GM23338 (cell line): ENCODE data around the gene CMSS1. TPM values are rescaled to one million over a fixed set of nuclear protein-coding genes. Genes with fewer than 3 reads are reported as not detected.

Experiments used
- EZH2 ChIP-seq: fragments of 200-600 bp; sonication (generic); IDR thresholded peaks from one replicate; pipeline ENCODE4 v1.8.0; 2017; ENCODE audit warnings: antibody characterized with exemption, mild to moderate bottlenecking, low read depth; ENCODE audit not compliant: unreplicated experiment
- JUNB ChIP-seq: IDR thresholded peaks from one replicate; pipeline ENCODE4 v1.6.1; 2016; ENCODE audit warnings: antibody characterized with exemption; ENCODE audit not compliant: unreplicated experiment
- NANOG ChIP-seq: IDR thresholded peaks from 2 replicates; pipeline ENCODE4 v1.6.1; 2016; ENCODE audit warnings: antibody characterized with exemption, borderline replicate concordance
- POLR2AphosphoS5 ChIP-seq: IDR thresholded peaks from 2 replicates; pipeline ENCODE4 v1.6.1; 2016; ENCODE audit warnings: antibody characterized with exemption, low read depth
- ZNF114 ChIP-seq: fragments of 250-450 bp; sonication (Bioruptor Pico); IDR thresholded peaks from 2 replicates; pipeline ENCODE4 v1.5.0; 2020; ENCODE audit warnings: mild to moderate bottlenecking, moderate library complexity
- polyA plus RNA-seq: library from polyadenylated mRNA; unstranded; fragments of >200 nt; fragmentation: Nextera tagmentation; extraction: Ambion mirVana; gene quantifications from 2 replicates; pipeline ENCODE4 v1.2.1, GENCODE V29; 2016
- total RNA-seq: library from RNA; depleted of rRNA; stranded (reverse); fragments of >200 nt; shearing (Covaris generic); gene quantifications from 2 replicates; pipeline ENCODE4 v1.2.3, GENCODE V29; 2014
- TF ChIP-seq, protein P1 (sequence below): fragments of 250-450 bp; sonication (Bioruptor Pico); IDR thresholded peaks from 2 replicates; pipeline ENCODE4 v1.5.0; 2020; ENCODE audit warnings: mild to moderate bottlenecking, moderate library complexity
- TF ChIP-seq, protein P2 (sequence below): IDR thresholded peaks from 2 replicates; pipeline ENCODE4 v1.6.1; 2016; ENCODE audit warnings: antibody characterized with exemption
- TF ChIP-seq, protein P3 (sequence below), 2 experiments: fragments of 200-600 bp in 1 of 2; sonication (generic) in 1 of 2; conservative IDR thresholded peaks; 2 replicates each; pipeline versions ENCODE4 v1.5.1 to v1.6.1; 2016 to 2017; ENCODE audit warnings: antibody characterized with exemption in 2 of 2, low read depth in 2 of 2, mild to moderate bottlenecking in 2 of 2, moderate library complexity in 1 of 2
- TF ChIP-seq, protein P4 (sequence below): IDR thresholded peaks from one replicate; pipeline ENCODE4 v1.6.1; 2018; ENCODE audit warnings: antibody characterized with exemption; ENCODE audit not compliant: unreplicated experiment

CMSS1 gene
- total and polyA plus RNA-seq, 2 experiments from 2014 or later: 39.4 to 187 TPM

DNA sequence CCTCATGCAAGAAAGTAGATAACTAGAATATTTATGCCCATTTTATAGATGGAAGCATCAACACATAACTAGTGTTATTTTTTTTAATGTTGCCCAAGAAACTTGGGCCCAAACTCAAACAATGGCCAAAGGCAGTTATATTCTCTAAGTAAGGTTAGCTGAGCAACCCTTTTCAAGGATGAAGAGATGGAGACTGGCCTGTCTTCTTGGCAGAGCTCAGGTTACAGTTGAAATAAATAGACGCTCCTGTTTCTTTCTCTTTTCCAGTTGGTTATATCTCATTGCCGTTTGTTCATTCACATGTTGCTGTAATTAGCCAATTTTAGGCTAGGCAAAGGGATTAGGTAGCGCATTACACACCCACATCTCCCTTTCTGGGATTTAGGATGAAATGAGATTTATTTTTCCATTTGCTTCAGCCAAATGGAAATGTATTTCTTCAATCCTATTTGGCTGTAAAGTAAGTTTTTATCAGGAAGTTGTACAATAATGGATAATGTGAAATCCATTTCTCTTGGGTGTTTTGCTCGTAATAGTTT, 93.2 kb downstream of the CMSS1 start (continued):
- TF ChIP-seq, protein P1, sequence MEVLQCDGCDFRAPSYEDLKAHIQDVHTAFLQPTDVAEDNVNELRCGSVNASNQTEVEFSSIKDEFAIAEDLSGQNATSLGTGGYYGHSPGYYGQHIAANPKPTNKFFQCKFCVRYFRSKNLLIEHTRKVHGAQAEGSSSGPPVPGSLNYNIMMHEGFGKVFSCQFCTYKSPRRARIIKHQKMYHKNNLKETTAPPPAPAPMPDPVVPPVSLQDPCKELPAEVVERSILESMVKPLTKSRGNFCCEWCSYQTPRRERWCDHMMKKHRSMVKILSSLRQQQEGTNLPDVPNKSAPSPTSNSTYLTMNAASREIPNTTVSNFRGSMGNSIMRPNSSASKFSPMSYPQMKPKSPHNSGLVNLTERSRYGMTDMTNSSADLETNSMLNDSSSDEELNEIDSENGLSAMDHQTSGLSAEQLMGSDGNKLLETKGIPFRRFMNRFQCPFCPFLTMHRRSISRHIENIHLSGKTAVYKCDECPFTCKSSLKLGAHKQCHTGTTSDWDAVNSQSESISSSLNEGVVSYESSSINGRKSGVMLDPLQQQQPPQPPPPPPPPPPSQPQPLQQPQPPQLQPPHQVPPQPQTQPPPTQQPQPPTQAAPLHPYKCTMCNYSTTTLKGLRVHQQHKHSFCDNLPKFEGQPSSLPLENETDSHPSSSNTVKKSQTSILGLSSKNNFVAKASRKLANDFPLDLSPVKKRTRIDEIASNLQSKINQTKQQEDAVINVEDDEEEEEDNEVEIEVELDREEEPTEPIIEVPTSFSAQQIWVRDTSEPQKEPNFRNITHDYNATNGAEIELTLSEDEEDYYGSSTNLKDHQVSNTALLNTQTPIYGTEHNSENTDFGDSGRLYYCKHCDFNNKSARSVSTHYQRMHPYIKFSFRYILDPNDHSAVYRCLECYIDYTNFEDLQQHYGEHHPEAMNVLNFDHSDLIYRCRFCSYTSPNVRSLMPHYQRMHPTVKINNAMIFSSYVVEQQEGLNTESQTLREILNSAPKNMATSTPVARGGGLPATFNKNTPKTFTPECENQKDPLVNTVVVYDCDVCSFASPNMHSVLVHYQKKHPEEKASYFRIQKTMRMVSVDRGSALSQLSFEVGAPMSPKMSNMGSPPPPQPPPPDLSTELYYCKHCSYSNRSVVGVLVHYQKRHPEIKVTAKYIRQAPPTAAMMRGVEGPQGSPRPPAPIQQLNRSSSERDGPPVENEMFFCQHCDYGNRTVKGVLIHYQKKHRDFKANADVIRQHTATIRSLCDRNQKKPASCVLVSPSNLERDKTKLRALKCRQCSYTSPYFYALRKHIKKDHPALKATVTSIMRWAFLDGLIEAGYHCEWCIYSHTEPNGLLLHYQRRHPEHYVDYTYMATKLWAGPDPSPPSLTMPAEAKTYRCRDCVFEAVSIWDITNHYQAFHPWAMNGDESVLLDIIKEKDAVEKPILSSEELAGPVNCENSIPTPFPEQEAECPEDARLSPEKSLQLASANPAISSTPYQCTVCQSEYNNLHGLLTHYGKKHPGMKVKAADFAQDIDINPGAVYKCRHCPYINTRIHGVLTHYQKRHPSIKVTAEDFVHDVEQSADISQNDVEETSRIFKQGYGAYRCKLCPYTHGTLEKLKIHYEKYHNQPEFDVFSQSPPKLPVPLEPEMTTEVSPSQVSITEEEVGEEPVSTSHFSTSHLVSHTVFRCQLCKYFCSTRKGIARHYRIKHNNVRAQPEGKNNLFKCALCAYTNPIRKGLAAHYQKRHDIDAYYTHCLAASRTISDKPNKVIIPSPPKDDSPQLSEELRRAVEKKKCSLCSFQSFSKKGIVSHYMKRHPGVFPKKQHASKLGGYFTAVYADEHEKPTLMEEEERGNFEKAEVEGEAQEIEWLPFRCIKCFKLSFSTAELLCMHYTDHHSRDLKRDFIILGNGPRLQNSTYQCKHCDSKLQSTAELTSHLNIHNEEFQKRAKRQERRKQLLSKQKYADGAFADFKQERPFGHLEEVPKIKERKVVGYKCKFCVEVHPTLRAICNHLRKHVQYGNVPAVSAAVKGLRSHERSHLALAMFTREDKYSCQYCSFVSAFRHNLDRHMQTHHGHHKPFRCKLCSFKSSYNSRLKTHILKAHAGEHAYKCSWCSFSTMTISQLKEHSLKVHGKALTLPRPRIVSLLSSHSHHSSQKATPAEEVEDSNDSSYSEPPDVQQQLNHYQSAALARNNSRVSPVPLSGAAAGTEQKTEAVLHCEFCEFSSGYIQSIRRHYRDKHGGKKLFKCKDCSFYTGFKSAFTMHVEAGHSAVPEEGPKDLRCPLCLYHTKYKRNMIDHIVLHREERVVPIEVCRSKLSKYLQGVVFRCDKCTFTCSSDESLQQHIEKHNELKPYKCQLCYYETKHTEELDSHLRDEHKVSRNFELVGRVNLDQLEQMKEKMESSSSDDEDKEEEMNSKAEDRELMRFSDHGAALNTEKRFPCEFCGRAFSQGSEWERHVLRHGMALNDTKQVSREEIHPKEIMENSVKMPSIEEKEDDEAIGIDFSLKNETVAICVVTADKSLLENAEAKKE: no peak
- TF ChIP-seq POLR2AphosphoS5 (no peak), JUNB (no peak), ZNF114 (CRISPR knock-in tag) (no peak), EZH2 (no peak), NANOG (no peak)
- TF ChIP-seq, protein P2, sequence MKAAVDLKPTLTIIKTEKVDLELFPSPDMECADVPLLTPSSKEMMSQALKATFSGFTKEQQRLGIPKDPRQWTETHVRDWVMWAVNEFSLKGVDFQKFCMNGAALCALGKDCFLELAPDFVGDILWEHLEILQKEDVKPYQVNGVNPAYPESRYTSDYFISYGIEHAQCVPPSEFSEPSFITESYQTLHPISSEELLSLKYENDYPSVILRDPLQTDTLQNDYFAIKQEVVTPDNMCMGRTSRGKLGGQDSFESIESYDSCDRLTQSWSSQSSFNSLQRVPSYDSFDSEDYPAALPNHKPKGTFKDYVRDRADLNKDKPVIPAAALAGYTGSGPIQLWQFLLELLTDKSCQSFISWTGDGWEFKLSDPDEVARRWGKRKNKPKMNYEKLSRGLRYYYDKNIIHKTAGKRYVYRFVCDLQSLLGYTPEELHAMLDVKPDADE: no peak
- TF ChIP-seq, protein P3, sequence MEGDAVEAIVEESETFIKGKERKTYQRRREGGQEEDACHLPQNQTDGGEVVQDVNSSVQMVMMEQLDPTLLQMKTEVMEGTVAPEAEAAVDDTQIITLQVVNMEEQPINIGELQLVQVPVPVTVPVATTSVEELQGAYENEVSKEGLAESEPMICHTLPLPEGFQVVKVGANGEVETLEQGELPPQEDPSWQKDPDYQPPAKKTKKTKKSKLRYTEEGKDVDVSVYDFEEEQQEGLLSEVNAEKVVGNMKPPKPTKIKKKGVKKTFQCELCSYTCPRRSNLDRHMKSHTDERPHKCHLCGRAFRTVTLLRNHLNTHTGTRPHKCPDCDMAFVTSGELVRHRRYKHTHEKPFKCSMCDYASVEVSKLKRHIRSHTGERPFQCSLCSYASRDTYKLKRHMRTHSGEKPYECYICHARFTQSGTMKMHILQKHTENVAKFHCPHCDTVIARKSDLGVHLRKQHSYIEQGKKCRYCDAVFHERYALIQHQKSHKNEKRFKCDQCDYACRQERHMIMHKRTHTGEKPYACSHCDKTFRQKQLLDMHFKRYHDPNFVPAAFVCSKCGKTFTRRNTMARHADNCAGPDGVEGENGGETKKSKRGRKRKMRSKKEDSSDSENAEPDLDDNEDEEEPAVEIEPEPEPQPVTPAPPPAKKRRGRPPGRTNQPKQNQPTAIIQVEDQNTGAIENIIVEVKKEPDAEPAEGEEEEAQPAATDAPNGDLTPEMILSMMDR (conservative IDR thresholded peaks at IDR 0.05; ENCODE audit: low read depth in 2 of 2): no peak
- TF ChIP-seq, protein P4, sequence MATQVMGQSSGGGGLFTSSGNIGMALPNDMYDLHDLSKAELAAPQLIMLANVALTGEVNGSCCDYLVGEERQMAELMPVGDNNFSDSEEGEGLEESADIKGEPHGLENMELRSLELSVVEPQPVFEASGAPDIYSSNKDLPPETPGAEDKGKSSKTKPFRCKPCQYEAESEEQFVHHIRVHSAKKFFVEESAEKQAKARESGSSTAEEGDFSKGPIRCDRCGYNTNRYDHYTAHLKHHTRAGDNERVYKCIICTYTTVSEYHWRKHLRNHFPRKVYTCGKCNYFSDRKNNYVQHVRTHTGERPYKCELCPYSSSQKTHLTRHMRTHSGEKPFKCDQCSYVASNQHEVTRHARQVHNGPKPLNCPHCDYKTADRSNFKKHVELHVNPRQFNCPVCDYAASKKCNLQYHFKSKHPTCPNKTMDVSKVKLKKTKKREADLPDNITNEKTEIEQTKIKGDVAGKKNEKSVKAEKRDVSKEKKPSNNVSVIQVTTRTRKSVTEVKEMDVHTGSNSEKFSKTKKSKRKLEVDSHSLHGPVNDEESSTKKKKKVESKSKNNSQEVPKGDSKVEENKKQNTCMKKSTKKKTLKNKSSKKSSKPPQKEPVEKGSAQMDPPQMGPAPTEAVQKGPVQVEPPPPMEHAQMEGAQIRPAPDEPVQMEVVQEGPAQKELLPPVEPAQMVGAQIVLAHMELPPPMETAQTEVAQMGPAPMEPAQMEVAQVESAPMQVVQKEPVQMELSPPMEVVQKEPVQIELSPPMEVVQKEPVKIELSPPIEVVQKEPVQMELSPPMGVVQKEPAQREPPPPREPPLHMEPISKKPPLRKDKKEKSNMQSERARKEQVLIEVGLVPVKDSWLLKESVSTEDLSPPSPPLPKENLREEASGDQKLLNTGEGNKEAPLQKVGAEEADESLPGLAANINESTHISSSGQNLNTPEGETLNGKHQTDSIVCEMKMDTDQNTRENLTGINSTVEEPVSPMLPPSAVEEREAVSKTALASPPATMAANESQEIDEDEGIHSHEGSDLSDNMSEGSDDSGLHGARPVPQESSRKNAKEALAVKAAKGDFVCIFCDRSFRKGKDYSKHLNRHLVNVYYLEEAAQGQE: no peak
